Adrenal gland (tissue), 12 donors: Measurements from ENCODE around the gene ZNF132. TPM values are rescaled to one million over a fixed set of nuclear protein-coding genes. Genes with fewer than 3 reads are reported as not detected.

ENCODE experiments used
- DNase-seq, 7 donors: peaks; one replicate each; pipeline ENCODE4 v3.0.0-alpha.2; 2019 to 2020
- H3K27ac ChIP-seq, 5 donors: fragments of 200-600 bp; sonication (generic) in 4 of 5; 1 replicate in 3 of 5; 2 replicates in 2 of 5; pipeline versions ENCODE4 v1.5.1 to v1.8.0; 2016 to 2020; ENCODE audit warnings: mild to moderate bottlenecking in 1 of 5
- H3K27me3 ChIP-seq: fragments of 200-600 bp; 2 replicates; pipeline ENCODE4 v1.8.0; 2021
- H3K36me3 ChIP-seq, 2 donors: fragments of 200-600 bp; replicated peaks in 1 of 2; 1 replicate in 1 of 2; 2 replicates in 1 of 2; pipeline versions ENCODE4 v1.5.1 to v1.8.0; 2018 to 2022
- H3K4me1 ChIP-seq, 2 donors: fragments of 200-600 bp; replicated peaks in 1 of 2; 1 replicate in 1 of 2; 2 replicates in 1 of 2; pipeline versions ENCODE4 v1.5.1 to v1.8.0; 2018 to 2021
- H3K4me3 ChIP-seq, 4 donors: fragments of 200-600 bp; sonication (generic) in 3 of 4; one replicate each; pipeline ENCODE4 v1.5.1; 2016 to 2018
- H3K9me3 ChIP-seq, 3 donors: fragments of 200-600 bp; sonication (generic) in 1 of 3; replicated peaks in 1 of 3; 1 replicate in 2 of 3; 2 replicates in 1 of 3; pipeline versions ENCODE4 v1.5.1 to v1.8.0; 2016 to 2021
- POLR2A ChIP-seq, 2 donors: fragments of 450-650 bp; IDR thresholded peaks; one replicate each; pipeline ENCODE4 v1.6.1; 2017; ENCODE audit warnings: antibody characterized with exemption in 2 of 2, mild to moderate bottlenecking in 2 of 2, moderate library complexity in 1 of 2
- WGBS, 4 donors: extraction: QIAGEN DNeasy Blood & Tissue Kit in 2 of 4; methylation state at CpG; one replicate each; pipeline versions ENCODE4 v1.1.5 to v1.1.7; 2013 to 2017; 5-methylcytosine and 5-hydroxymethylcytosine counted together
- intact Hi-C, 2 donors: fragments of 100-400 bp; cut with DNase I; formaldehyde crosslinking; loops; one replicate each; pipeline versions ENCODE4 v1.14.1 to v1.15.0; 2022 to 2023
- polyA plus RNA-seq, 3 donors: library from polyadenylated mRNA; stranded (reverse); fragments of 200-250 nt in 2 of 3; fragments of 350-450 nt in 1 of 3; fragmentation: Illumina TruSeq in 1 of 3; extraction: RNeasy Lipid Tissue Mini Kit (QIAGEN cat#74804) in 1 of 3; gene quantifications; one replicate each; pipeline ENCODE4 v1.2.3, GENCODE V29; 2013 to 2014
- total RNA-seq, 9 donors: library from RNA; depleted of rRNA in 4 of 9; stranded (reverse); fragments of >200 nt in 4 of 9; fragments of 120-200 nt in 1 of 9; fragmentation: NEBNext Ultra II Directional in 1 of 9; extraction: Animal tissue kit (Norgen Biotek cat#: 25700) in 1 of 9; gene quantifications; one replicate each; pipeline versions ENCODE4 v1.1.0 to v1.2.4, GENCODE V29; 2013 to 2023
- TF ChIP-seq, protein P1 (sequence below), 6 experiments: fragments of 450-650 bp in 4 of 6; fragments of 200-600 bp in 2 of 6; sonication (generic) in 1 of 6; IDR thresholded peaks; 1 replicate in 5 of 6; 2 replicates in 1 of 6; pipeline versions ENCODE4 v1.5.1 to v1.8.0; 2016 to 2021; ENCODE audit warnings: antibody characterized with exemption in 6 of 6, mild to moderate bottlenecking in 2 of 6, moderate library complexity in 1 of 6
- donor health status: healthy with polysubstance abuse.
- donor health status: Bipolar disorder and iron deficiency.
- donor health status: DM: yes; HTN: yes; CAD: no.
- donor health status: DM: no; HTN: no; CAD: no.
- donor health status: DM: no; HTN: no; CAD: no.
- donor health status: DM: yes; HTN: yes; CAD: no.

ZNF132 gene
- total and polyA plus RNA-seq, 12 donors, result 1.3 to 12.0 (median 4.6) TPM

DNA sequence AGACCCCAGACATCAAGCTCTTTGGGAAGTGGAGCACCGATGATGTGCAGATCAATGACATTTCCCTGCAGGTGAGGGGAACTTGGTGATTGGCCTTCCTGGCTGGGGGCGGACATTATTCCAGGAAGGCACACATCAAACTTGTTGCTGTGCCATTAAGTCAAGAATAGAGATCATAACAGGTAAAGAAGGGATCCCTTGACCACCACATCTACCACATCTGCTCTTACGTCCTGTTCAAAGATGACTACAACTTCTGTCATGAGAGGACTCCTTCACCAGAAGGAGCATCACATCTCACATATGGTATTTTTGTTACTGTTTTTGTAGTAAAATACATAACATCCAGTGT, 51.8 kb downstream of the ZNF132 start:
- Histone ChIP-seq H3K27me3 (no peaks in the 10 kb centered on the region), H3K4me3 (peak overlapping the region in 2 of 4 donors; percentile 74 to 86), H3K36me3 (peaks cover 0 to 40% of the 10 kb centered on the region in 2 donors), H3K27ac (peak overlapping the region in 3 of 5 donors; percentile 97 to 98 (median 97)), H3K9me3 (no peaks in the 10 kb centered on the region), H3K4me1 (peaks cover 22 to 27% of the 10 kb centered on the region in 2 donors)
- 66 to 74% (median 71%) methylated on average over 3 of the region's 3 CpGs for WGBS, 4 donors
- TF ChIP-seq, protein P1, sequence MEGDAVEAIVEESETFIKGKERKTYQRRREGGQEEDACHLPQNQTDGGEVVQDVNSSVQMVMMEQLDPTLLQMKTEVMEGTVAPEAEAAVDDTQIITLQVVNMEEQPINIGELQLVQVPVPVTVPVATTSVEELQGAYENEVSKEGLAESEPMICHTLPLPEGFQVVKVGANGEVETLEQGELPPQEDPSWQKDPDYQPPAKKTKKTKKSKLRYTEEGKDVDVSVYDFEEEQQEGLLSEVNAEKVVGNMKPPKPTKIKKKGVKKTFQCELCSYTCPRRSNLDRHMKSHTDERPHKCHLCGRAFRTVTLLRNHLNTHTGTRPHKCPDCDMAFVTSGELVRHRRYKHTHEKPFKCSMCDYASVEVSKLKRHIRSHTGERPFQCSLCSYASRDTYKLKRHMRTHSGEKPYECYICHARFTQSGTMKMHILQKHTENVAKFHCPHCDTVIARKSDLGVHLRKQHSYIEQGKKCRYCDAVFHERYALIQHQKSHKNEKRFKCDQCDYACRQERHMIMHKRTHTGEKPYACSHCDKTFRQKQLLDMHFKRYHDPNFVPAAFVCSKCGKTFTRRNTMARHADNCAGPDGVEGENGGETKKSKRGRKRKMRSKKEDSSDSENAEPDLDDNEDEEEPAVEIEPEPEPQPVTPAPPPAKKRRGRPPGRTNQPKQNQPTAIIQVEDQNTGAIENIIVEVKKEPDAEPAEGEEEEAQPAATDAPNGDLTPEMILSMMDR (IDR thresholded peaks at IDR 0.05), result no peak
- no peak for TF ChIP-seq POLR2A (IDR thresholded peaks at IDR 0.05)
- DNase-seq, result no peak
- intact Hi-C loops, result no loop called here

DNA sequence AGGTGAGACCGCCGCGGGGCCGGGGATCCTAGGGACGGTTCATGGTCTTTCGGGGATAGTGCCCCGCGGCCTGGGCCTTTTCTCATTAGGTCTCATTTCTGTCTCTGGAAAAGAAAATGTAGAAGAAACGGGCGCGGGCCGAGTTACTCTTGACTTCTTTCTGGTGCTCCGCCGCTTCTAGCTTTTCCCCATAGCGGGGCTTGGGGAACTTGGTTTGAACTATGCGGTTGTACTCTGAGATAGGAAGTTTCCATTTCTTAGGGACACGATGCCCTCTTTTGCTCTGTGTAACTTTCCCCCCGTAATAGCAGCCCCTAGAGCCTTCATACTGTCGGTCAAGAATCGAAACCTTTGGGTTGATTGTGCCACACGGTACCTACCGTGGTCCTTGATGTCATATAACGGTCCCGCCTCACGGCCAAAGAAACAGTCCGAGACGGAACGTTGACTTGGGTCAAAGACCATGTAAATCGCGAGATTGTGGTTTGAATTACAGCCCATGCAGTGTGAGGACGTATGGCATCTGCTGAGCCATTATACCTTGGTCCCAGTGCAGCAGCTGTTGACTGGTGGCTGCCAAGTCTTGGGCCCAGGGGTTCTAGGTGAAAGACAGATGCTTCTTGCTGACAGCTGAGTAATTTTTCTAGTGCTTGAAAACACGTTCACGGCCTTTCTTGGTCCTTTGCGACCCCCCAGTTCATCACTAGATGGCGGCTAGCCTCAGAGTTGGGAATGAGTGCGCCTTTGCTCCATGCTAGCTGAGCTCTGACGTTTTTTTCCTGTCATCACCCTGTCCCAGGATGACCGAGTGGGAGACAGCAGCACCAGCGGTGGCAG, 52.4 kb downstream of the ZNF132 start:
- Histone ChIP-seq H3K9me3 (no peaks in the 10 kb centered on the region), H3K4me3 (peak overlapping the region; percentile 58 to 88 (median 80)), H3K27ac (peak overlapping the region; percentile 80 to 99 (median 97)), H3K36me3 (peaks cover 0 to 34% of the 10 kb centered on the region in 2 donors), H3K4me1 (peaks cover 22 to 27% of the 10 kb centered on the region in 2 donors), H3K27me3 (no peaks in the 10 kb centered on the region)
- intact Hi-C loops, result no loop called here
- peak in 1 of 7 donors; percentile 56 for DNase-seq
- TF ChIP-seq, protein P1 (IDR thresholded peaks at IDR 0.05), result no peak
- TF ChIP-seq POLR2A (IDR thresholded peaks at IDR 0.05), result no peak
- 6 to 10% (median 8%) methylated on average over 30 to 39 of the region's 39 CpGs for WGBS, 4 donors

DNA sequence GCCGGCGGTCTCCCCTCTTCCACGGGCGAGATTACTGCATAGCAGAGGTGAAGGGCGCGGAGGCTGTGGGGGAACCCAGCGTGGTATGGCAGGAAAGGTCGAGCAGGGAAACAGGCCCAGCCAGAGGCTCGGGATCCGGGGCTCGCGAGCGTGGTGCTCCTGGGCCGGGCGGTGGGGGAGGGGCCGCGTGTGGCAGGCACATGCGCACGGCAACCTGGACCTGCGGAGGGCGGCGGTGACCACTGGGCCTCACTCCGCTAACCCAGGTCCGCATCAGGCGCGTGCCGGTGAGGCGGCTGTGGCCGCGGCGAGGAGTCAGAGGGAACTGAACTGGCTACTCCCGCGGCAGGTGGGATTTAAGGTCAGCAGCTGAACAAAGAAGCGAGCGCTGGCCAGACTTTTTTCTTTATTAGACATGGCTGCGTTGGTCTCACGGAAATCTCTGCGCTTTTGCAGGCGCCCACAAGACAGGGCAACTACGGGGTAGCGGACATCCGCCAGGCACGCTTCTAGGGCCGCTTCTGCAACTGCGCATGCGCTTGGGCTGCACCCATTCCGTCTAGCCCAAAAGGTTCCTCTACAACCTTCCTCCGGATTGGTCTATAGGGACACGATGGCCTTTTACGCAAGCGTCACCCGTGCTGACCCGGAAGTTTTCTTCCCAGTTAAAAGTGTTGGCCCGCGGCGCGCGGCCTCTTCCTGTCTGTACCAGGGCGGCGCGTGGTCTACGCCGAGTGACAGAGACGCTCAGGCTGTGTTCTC, 53.2 kb downstream of the ZNF132 start, which contains the start of gene RPS5:
Gene RPS5, plus strand, starts transcription at position 694 of the 762 bp plus-strand sequence. CDS start 869 bp downstream, outside the sequence.
- peaks cover 27 to 32% of the 10 kb centered on the region in 2 donors for H3K4me1 ChIP-seq
- H3K27me3 ChIP-seq, result no peaks in the 10 kb centered on the region
- H3K27ac ChIP-seq, result peak within 1 kb of the TSS; percentile 95 to 99 (median 97)
- peaks cover 0 to 28% of the 10 kb centered on the region in 2 donors for H3K36me3 ChIP-seq
- intact Hi-C loops, result no loop called here
- H3K9me3 ChIP-seq, result no peaks in the 10 kb centered on the region
- DNase-seq, result peak; percentile 94 to 99 (median 98)
- 0 to 1% (median 0%) methylated on average over 14 to 64 of the region's 64 CpGs for WGBS, 4 donors
- H3K4me3 ChIP-seq, result peak within 1 kb of the TSS; percentile 74 to 88 (median 80)
- TF ChIP-seq POLR2A (IDR thresholded peaks at IDR 0.05), result peak; percentile 64 to 80
- TF ChIP-seq, protein P1 (IDR thresholded peaks at IDR 0.05), result peak in 1 of 6 experiments; percentile 9
